HG03103 (cell line): ENCODE data around the gene PANK1.

Experiments used
- ATAC-seq: cut with Tn5 transposase; IDR thresholded peaks from one replicate; pipeline ENCODE4 v1.9.1; 2021; ENCODE audit warnings: low read depth; ENCODE audit not compliant: unreplicated experiment

The PANK1 gene

DNA sequence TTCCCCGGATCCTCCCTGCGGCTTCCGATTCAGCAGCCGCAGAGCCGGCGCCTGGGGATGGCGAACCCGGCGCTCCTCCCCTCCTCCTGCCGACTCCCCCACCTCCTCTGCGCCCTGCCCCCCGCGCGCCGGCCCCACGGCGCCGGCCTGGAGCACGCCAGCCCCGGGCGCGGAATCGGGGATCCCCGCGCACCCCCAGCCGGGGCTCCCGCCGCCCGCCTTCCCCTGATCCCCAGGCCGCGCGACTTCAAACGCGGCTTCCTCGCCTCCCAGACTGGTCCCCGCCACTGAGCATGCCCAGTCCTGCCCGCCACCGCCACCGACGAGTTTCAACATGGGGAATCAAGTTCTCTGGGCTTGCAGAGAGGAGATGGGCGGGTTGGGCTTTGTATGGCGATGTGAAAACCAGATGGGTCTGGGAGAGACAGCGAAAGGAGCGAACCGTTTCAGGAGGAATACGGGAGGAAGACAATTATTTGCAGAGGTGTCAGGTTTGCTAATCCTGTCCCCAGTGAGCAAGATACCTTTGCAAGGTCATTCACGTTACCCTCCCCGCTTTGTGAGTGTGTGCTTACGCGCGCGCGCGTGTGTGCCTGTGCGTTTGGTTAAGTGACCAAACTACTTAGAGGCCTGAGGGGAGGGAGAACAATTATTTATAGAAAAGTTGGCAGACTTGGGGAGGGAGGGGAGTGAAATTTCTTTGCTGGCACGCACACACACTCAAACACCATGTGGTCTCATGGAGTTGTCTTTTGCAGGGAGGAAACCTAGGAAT, at the start of gene PANK1:
Gene PANK1 (minus strand): TSS at position 276 of the 775 bp plus-strand sequence. CDS start 351 bp downstream, outside the sequence.
- peak; percentile 32 for ATAC-seq

DNA sequence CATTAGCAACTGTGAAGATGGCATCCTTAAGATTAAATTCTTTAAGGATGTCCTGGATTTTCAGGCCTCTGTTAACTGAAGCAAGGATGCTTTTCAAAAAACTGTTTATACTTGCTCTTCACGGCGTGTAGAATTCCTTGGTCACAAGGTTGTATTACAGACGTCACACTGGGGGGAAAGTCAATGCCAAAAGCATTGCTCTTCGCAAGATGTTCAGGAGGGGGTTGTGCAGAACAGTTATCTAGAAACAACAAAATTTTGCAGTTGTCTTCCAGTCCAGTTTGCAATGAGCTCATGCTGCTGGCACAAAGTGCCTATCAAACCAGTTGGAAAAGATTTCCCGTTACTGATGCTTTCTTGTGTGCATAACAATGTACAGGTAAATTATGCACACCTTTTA, 48.1 kb upstream of the PANK1 start:
- ATAC-seq: no peak

DNA sequence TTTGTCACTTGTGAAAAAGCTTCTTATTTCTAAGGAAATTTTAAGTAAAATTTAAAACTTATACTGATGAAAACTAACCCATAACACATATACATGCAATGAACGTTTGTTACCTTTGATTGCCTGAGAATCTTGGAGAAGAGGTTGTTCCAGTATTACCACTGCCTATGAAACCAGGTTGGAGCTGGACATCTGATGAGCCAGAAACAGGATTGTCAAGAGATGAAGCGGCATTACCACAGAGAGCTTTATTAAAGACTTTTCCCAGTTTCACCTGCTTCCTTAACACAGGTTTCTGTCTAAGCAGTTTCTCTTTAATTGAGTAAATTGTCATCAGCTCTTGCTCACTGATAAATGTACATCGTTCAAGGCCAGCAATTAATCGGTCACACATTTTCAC, 47.4 kb upstream of the PANK1 start:
- no peak for ATAC-seq

DNA sequence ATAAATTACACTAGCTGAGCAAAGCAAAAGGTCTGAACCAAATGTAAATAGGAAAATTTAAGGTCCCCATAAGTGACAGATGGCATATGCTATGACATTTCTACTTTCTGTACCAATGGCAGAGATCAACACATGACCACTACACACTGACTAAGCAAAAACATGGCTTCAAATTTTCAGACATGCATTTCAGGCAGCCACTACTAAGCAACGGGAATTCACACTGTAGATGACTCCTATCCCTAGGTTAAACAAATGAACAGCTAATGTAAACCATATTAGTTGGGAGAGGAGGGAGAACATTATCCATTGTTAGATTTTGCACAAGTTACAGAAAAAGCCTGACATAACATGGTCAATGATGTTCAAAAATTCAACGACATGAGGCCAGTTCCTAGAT, 45.0 kb upstream of the PANK1 start:
- ATAC-seq: no peak

DNA sequence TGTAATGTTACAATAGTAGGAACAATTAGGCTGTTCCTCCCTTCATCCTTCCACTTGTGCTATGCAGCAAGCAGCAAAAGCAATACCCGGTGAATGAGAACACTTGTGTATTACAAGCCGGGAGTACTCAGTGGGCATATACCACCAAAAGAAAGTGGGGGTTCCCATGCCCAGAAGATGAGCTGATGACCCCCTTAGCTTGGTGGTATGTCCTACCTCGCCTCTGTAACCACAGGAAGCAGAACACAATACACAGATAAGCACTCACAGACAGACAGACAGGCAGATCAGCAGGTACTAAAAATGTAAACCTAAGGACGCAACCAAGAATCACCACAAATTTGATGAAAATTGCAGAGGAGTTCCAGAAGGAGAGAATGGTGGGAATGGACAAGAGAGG, 40.9 kb upstream of the PANK1 start:
- ATAC-seq: no peak

DNA sequence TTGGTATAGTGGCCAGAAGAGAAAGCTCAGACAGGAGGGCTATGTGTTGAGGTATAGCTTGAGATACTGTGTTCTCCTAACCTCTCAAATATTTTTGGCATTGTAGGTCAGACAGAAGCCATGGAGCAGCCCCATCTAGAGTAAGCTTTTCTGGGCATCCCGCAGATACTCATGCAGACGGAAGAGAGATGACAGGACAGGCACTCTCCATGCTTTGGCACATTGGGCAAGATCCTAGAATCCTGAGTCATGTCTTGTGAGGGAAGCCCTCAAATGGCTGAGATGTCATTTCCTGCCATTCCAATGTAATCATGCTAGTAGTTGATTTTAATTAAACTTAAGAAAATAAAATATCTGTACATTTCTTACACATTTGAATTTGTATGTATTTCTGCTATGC, 39.6 kb upstream of the PANK1 start:
- no peak for ATAC-seq

DNA sequence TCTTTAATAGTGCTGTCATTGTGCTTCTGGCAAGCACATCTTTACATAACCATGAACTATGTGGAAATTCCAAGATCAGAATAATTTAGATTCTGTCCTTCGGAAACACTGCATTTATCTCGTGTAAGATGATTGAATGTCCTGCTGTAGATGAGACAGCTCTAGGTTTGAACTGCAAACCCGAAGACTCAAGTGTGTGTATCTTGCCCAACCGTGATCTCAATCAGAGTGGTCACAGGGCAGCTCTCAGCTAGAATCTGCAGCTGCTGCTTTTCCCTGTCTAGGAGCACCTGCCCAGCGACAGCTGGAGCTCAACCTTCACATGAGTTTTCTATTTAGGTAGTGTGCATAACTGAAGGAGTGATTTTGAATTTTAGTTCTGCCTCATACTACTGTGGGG, 38.8 kb upstream of the PANK1 start:
- no peak for ATAC-seq

DNA sequence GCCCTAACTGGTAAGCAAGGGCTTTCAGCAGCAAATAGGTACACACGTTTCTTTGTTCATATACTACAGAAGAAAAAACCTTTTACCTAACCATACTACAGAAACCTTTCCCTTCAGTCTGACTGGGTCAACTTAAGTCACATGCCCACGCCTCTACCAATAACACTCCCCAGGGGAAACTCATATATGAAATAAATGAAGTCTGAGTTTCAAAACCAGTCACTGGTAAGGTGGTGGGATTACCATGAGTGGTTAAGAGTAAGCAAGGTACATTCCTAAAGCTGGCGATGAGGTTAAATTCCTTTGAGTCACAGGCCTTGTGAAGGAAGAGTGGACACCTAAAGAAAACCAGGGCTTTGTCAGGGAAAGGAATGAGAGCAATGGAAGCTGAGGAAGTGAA, 34.9 kb upstream of the PANK1 start:
- ATAC-seq: no peak

DNA sequence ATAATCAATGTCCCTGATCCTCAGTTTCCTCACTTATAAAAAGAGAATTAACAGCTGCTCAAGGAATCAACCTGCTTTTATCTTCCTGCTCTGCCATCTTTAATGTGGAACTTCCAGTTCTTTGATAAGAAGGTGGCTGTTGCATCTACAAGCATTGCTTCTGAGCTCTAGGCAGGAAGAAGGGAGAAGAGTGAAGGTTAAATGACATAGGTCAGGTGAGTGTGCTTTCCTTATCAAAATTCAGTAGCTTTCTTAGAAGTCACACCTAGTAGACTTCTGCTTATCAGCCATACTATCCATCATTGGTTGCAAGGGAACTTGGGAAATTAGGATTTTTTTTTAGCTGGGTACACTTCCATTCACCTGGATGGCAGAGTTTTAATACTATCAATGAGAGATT, 32.3 kb upstream of the PANK1 start:
- ATAC-seq: no peak

DNA sequence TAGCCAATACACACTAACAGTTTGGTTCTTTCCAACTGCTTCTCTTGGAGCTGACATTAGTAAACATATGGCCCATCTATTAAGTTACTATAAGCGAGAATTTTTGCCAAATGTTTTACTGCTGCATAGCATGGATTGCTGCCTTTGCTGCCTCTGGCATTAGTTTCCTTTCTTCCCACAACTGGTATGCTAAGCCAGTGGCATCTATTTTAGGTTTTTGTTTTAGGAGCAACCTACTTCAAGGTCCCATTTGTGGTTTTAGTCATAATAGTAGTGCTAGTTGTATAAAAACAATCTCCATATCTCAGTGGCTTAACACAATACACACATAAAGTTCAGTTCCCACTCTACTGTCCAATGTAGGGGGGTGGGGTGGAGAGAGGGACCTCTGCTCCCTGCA, 25.9 kb upstream of the PANK1 start:
- ATAC-seq: no peak

DNA sequence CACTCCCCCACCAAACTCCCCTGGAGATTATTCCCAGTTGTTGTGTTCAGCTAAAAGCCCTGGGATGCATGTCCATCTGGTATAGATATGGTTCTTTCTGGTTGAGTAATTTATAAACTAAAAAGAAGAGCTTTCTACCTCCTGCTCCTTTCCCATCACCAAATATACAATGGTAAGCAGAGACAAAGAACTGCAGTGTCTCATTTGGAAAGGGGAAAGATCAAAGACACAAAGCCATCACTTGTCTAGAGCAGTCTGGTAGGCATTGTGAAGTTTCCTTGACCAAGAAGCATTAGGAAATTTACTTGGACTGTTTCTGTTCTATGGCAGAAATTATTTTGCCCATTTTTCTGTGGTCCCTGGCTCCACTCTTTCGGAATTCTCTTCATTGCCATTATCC, 24.9 kb upstream of the PANK1 start:
- no peak for ATAC-seq

DNA sequence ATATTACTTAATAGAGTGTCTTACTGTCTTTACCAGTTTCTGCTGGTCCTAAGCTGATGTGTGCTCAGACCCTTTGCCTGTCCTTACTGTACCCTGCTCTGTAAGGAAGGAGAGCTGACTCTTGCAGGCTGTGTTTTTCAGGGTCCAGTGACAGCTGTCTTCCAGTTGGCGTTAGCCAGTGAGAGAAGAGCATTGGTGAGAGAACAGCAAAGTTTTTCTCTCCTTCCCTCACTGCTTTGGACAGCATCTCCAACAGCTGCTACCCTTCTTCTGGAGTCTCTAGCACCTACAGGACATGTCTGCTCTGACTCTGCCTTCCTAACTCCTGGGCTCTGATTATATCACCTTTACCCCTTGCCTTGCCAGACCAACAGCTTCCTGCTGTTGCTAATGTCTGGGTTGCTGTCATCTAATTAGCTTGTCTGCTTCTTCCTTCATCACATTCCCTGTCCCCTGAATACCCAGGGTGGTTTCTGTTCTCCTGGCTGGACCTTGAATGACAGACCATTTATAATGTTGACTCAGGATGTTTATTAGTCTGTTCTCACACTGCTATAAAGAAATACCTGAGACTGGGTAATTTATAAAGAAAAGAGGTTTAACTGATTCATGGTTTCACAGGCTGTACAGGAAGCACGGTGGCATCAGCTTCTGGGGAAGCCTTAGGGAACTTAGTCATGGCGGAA, 23.5 kb upstream of the PANK1 start:
- ATAC-seq: no peak

DNA sequence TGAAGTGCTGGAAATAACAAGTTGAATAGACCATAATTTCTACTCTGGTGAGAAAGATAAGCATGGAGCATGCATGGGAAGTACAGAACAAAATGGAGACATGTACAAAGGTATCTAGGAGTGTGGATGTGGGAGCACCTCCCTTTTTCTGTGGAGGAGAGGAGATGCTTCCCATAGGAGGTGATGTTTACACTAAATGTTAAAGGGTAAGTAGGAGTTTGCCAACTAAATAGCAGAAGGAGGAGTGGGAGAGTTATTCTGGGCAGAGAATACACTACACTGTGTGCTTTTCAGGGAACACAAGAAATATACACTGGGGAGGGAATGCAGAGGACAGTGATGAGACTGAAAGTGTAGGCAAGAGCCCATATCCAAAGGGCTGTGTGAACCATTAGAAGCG, 21.1 kb upstream of the PANK1 start:
- no peak for ATAC-seq

DNA sequence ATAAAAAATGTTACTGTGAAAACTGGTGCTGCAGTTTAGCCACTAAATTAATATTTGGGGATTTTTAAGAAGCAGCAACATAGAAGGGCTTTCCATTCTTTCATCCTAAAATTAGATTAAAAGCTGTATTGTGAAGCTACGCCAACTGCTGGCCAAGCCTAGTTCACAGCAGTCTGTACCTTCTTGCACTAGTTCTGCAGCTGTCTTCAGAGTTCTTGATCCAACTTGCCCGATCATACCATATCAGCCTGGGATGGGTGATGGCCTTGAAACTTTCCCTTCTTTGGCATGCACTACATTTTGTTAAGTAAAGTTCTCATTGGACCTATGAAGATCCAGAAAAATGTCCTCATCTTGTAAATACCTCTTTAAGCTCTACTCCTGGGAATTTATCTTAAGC, 20.3 kb upstream of the PANK1 start:
- ATAC-seq: no peak

DNA sequence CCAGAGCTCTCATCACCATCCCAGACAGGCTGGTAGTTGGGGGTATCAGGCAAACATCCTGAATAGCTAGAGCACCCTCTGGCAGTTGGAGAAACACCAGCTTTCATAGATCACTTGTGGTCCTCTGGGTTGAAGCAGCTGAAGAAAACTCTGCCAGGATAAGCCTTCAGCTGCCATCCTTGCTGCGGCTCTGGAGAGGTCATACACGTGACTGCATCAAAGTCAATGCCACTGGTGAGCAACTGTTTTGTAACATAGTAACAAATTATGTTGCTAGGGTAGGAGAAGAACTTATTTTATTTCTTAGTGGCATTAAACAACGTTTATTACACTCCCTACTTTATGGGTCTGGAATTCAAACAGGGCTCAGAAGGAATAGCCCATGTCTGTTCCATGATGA, 19.2 kb upstream of the PANK1 start:
- ATAC-seq: no peak

DNA sequence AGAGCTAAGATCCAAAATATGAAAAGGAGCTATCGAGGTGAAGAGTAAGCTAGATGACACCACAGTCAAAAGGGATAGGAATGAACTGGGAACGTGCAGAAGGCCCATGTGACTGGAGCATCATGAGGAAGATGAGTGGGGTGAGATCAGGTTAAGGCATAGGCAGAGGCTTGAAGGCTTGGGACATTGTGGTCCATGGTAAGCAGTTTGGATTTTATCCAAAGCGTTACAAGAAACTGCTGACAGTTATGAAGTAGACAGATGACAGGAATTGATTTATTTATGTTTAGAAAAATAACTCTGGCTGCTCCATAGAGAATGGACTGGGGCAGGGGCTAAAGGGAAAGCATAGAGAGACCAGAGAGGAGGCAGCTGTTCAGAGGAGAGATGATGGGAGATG, 18.1 kb upstream of the PANK1 start:
- ATAC-seq: no peak

DNA sequence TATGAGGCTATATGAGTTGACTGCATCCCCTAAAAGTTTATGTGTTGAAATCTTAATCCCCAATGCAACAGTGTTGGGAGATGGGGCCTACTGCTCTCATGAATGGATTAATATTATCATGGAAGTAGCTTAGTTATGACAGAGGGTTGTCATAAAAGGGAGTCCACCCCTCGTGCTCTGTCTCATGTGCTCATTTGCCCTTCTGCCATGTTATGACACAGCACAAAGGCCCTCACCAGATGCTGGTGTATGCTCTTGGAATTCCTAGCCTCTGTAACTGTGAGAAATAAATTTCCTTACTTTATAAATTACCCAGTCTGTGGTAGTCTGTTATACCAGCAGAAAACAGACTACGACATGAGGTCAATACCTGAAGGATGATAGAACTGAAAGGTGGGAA, 17.6 kb upstream of the PANK1 start:
- no peak for ATAC-seq

DNA sequence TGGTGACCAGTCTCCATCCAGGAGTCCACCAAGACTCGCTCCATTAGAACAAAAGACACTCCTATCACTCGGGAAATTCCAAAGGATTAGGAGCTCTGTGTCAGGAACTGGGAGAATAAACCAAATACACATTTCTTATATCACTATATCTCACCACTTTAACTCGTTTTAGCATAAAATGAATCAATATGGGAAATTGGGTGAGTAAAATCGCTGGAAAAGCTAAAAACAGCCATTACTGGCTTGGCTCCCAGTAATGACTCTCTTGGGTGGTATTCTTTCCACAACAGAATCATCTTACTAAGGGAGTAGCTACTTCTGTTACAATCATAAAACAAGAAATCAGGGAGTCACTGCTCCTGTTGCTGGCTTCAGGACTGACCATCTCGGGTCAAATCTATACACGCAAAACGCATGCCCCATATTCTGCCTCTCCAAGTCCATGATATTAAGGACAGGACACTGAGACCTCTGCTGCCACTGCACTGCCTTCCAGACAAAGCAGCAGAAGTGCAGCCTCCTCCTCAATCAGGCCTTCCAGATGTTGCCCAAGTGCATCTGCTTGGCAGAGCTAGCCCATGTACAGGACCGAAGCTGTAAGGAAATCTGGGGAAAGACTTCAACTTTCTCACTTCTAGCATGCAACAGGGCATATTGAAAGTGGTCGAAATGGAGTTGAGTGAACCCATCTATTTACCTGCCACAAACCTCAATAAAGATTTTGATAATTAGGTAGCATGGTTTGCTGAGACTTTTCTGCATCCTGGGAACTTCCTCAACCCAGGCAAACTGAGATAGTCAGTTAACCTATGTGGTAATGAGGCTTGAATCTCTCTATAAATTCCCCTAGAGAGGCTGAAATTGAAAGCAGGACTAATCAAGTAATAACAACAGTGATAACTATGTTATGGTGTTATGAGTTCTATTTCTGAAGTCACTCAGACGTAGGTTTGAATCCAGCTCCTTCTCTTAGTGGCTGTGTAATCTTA, 14.4 kb upstream of the PANK1 start:
- ATAC-seq: no peak

DNA sequence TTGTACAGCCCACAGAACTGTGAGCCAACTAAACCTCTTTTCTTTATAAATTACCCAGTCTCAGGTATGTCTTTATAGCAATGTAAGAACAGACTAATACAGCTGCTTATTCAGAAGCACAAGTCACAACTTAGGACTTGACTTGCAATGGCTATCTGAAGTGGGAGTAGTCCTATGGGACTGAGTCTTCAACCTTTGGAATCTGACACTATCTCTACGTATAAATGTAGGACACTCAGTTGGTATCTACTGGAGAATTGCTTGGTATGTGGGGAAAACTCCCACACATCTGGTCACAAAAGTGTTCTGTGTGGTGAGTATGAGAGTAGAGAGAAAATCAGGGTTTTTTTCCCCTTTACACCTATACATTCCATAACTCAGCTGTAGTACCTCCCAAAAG, 12.3 kb upstream of the PANK1 start:
- ATAC-seq: no peak

DNA sequence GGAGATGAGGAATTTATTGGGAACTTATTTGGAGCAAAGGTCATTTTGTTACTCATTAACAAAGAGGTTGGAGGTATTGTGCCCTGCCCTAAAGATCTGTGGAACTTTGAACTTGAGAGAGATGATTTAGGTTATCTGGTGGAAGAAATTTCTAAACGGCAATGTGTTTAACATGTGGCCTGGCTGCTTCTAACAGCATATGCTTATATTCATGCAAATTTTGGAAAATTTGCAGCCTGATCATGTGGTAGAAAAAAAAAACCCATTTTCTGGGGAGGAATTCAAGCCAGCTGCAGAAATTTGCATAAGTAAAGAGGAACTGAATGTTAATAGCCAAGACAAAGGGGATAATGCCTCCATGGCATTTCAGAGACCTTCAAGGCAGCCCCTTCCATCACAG, 10.7 kb upstream of the PANK1 start:
- no peak for ATAC-seq

DNA sequence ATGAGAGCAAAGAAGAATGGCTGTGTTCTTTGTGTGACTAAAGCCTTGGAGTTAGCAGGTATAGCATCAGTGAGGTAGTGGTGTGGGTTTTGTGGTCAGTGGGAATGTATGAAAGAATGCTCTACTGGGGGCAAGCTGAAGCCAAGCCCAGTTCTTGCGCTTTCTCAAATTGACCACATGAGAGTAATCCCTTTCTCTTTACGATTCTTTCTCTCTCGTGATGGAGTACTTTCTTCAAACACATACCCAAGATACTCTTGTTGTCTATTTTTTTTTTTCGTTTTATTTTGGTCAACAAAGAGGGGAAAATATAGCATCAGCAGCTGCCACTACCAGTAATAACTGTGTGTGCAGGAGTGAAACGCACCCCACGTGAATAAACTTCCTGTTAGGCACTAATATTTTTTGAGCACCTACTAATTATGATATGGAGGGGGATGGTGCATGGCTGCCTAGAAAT, 8.4 kb upstream of the PANK1 start:
- no peak for ATAC-seq
